Activated CD8-positive, alpha-beta T cell treated with anti-CD3 and anti-CD28 coated beads for 36 hours (primary cell): ENCODE results near the gene SOX30. TPM values are rescaled to one million over a fixed set of nuclear protein-coding genes. Genes with fewer than 3 reads are reported as not detected.

Experiments
- ATAC-seq: fragments of 200-7000 bp; cut with Tn5 transposase; one replicate; pipeline ENCODE4 v1.10.0; 2021; ENCODE audit warnings: mild to moderate bottlenecking, moderate library complexity
- CTCF ChIA-PET: fragments of 350-600 bp; sonication (Branson Sonifier 250); formaldehyde crosslinking; loops from one replicate; lab custom pipeline; 2021; ENCODE audit warnings: antibody characterized with exemption; lab: Charles Lee
- POLR2A ChIA-PET: fragments of 350-600 bp; sonication (Branson Sonifier 250); formaldehyde crosslinking; loops from one replicate; lab custom pipeline; 2021; ENCODE audit warnings: antibody characterized with exemption; lab: Charles Lee
- DNase-seq: peaks from one replicate; pipeline ENCODE4 v3.0.0-alpha.2; 2020
- H3K27ac Mint-ChIP-seq: one replicate; pipeline ENCODE4 v1.8.0; 2021; ENCODE audit warnings: mild to moderate bottlenecking, mixed read lengths
- H3K27me3 Mint-ChIP-seq: one replicate; pipeline ENCODE4 v1.8.0; 2021; ENCODE audit warnings: mixed read lengths
- H3K36me3 Mint-ChIP-seq: one replicate; pipeline ENCODE4 v1.8.0; 2021; ENCODE audit warnings: low read depth, mixed read lengths
- H3K4me1 Mint-ChIP-seq: one replicate; pipeline ENCODE4 v1.8.0; 2021; ENCODE audit warnings: low read depth, mixed read lengths
- H3K4me3 Mint-ChIP-seq: one replicate; pipeline ENCODE4 v1.8.0; 2021; ENCODE audit warnings: mild to moderate bottlenecking, moderate library complexity, mixed read lengths
- H3K9me3 Mint-ChIP-seq: one replicate; pipeline ENCODE4 v1.8.0; 2021; ENCODE audit warnings: mixed read lengths
- CTCF ChIP-seq: fragments of 200-600 bp; IDR thresholded peaks from one replicate; pipeline ENCODE4 v1.8.0; 2022; ENCODE audit warnings: antibody characterized with exemption, mild to moderate bottlenecking
- intact Hi-C: fragments of 100-400 bp; cut with micrococcal nuclease; formaldehyde crosslinking; loops from one replicate; pipeline ENCODE4 v1.10.0; 2022
- total RNA-seq, 2 experiments: library from RNA; stranded (reverse); gene quantifications; one replicate each; pipeline ENCODE4 v1.2.3, GENCODE V29; 2021

The SOX30 gene
- total RNA-seq, 2 experiments from 2014 or later = 0.11 to 0.16 TPM

GRCh38 chr5:157582731-157583620 lies 69.3 kb downstream of the SOX30 start:
- no peaks in the 10 kb centered on the region for H3K36me3 Mint-ChIP-seq
- peaks cover 6% of the 10 kb centered on the region for H3K9me3 Mint-ChIP-seq
- DNase-seq (no peak), ATAC-seq (peak; percentile 83)
- H3K4me3 Mint-ChIP-seq = no peak overlapping the region
- CTCF ChIA-PET = interaction anchor here (1.1 to 1.4 kb wide), 4 partner anchors 12 to 160 kb away, joined by 3 read pairs; partner anchors contain the start of gene LSM11
- intact Hi-C loops = no loop called here
- no peak for TF ChIP-seq CTCF
- peak overlapping the region; percentile 0 for H3K27ac Mint-ChIP-seq
- no peaks in the 10 kb centered on the region for H3K27me3 Mint-ChIP-seq
- POLR2A ChIA-PET = no interaction called here
- H3K4me1 Mint-ChIP-seq = peaks cover 27% of the 10 kb centered on the region

GRCh38 chr5:157581901-157582300 lies 70.3 kb downstream of the SOX30 start:
- ATAC-seq (no peak), DNase-seq (no peak)
- Mint-ChIP-seq H3K9me3 (peaks cover 6% of the 10 kb centered on the region), H3K27me3 (peaks cover 2% of the 10 kb centered on the region), H3K36me3 (no peaks in the 10 kb centered on the region), H3K27ac (peak overlapping the region; percentile 8), H3K4me3 (no peak overlapping the region), H3K4me1 (peaks cover 27% of the 10 kb centered on the region)
- POLR2A ChIA-PET = interaction anchor here (1.4 kb wide), 1 partner anchor 25 kb away, joined by 3 read pairs; no protein-coding TSS in a partner anchor
- CTCF ChIA-PET = interaction anchor here (1.2 to 1.3 kb wide), 2 partner anchors 14 to 26 kb away, joined by 3 read pairs; no protein-coding TSS in a partner anchor
- intact Hi-C loops = no loop called here
- TF ChIP-seq CTCF = no peak

DNA sequence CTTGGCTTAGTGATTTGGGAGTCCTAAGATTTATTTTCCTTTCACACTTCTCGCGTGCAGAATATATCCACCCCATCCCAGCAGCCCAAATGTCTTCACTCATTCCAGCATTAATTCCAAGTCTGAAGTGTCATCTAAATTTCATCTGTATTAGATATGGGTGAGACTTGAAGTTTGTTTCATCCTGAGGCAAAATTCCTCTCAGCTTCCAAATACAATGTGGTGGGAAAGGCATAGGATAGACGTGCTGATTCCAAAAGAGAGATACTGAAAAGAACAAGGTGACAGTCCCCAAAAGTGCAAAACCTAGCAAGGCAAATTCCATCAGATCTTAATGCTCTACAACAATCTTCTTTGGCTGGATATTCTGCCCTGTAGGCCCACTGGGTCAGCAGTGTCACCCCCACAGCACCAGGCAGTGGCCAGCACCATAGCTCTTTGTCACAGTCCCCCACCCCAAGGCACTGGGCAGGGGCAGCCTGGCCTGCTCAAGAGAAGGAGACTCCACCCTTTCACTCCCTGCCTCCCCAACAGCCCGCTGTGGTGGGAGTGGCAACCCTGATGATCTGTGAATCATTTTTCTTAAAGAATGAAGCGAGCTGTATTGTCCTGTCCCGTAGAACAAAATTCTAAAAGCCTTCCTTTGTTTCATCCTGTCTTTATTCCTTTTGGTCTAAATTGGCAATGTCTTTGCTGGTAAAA lies 74.0 kb downstream of the SOX30 start:
- CTCF ChIA-PET = interaction anchor here (1.1 to 1.7 kb wide), 3 partner anchors 19 to 184 kb away, joined by 3 to 4 read pairs (median 3); no protein-coding TSS in a partner anchor
- Mint-ChIP-seq H3K27me3 (peaks cover 22% of the 10 kb centered on the region), H3K27ac (no peak overlapping the region), H3K36me3 (no peaks in the 10 kb centered on the region), H3K9me3 (no peaks in the 10 kb centered on the region), H3K4me1 (peaks cover 30% of the 10 kb centered on the region), H3K4me3 (no peak overlapping the region)
- no peak for ATAC-seq
- no peak for DNase-seq
- POLR2A ChIA-PET = interaction anchor here (1.1 kb wide), 1 partner anchor 37 kb away, joined by 3 read pairs; no protein-coding TSS in a partner anchor
- no peak for TF ChIP-seq CTCF
- intact Hi-C loops = no loop called here

- no peak overlapping the region for H3K4me3 Mint-ChIP-seq
- ChIA-PET CTCF (interaction anchor here (1.0 to 1.7 kb wide), 3 partner anchors 20 to 155 kb away, joined by 3 to 4 read pairs (median 3); no protein-coding TSS in a partner anchor), POLR2A (interaction anchor here (1.1 kb wide), 1 partner anchor 35 kb away, joined by 3 read pairs; no protein-coding TSS in a partner anchor)
- no peaks in the 10 kb centered on the region for H3K9me3 Mint-ChIP-seq
- ATAC-seq = no peak
- intact Hi-C loops = no loop called here
- H3K36me3 Mint-ChIP-seq = no peaks in the 10 kb centered on the region
- peaks cover 27% of the 10 kb centered on the region for H3K27me3 Mint-ChIP-seq
- DNase-seq = no peak
- TF ChIP-seq CTCF = no peak
- H3K4me1 Mint-ChIP-seq = peaks cover 22% of the 10 kb centered on the region
- H3K27ac Mint-ChIP-seq = no peak overlapping the region
Observed at GRCh38 chr5:157576678-157577077, 75.6 kb downstream of the SOX30 start.

Other genes with a start within 250 kb of the SOX30 start
- gene NIPAL4, start 192.2 kb downstream of the SOX30 start, total RNA-seq = under 1 TPM; 0.29 to 0.72 TPM
- 10 to 100 TPM; 12.3 to 12.9 TPM for gene ADAM19, start 76.7 kb downstream of the SOX30 start, total RNA-seq
- gene C5orf52, start 19.1 kb upstream of the SOX30 start, total RNA-seq = not detected
- gene THG1L, start 79.0 kb upstream of the SOX30 start, total RNA-seq = 10 to 100 TPM; 24.9 to 26.6 TPM
- gene LSM11, start 91.3 kb upstream of the SOX30 start, total RNA-seq = 1 to 10 TPM; 7.0 to 7.3 TPM
- gene CLINT1, start 206.7 kb upstream of the SOX30 start, total RNA-seq = 10 to 100 TPM; 56.8 to 60.7 TPM